ENCODE measurements around the gene SAPCD1.

GRCh38 chr6:31775184-31775583 is 12.7 kb downstream of the SAPCD1 start:
- TF ChIP-seq ATF1 (CRISPR knock-in tag; IDR thresholded peaks at IDR 0.05): no peak
- TF ChIP-seq CTCF (IDR thresholded peaks at IDR 0.05): no peak
- TF ChIP-seq HMGXB4 (CRISPR knock-in tag; IDR thresholded peaks at IDR 0.05): no peak
- no peak for TF ChIP-seq SMAD3 (CRISPR knock-in tag; IDR thresholded peaks at IDR 0.05; ENCODE audit: borderline replicate concordance)
- TF ChIP-seq ATF2 (CRISPR knock-in tag; IDR thresholded peaks at IDR 0.05; ENCODE audit: borderline replicate concordance, low read depth): no peak
- TF ChIP-seq MAX (CRISPR knock-in tag; IDR thresholded peaks at IDR 0.05): no peak
- no peak for TF ChIP-seq NFE2L1 (CRISPR knock-in tag; IDR thresholded peaks at IDR 0.05)
- no peak for TF ChIP-seq AFF4 (CRISPR knock-in tag; IDR thresholded peaks at IDR 0.05; ENCODE audit: borderline replicate concordance)
- no peak for TF ChIP-seq TEAD4 (CRISPR knock-in tag; IDR thresholded peaks at IDR 0.05)
- TF ChIP-seq ARID4B (CRISPR knock-in tag; IDR thresholded peaks at IDR 0.05; ENCODE audit: borderline replicate concordance): no peak
- TF ChIP-seq ATF3 (CRISPR knock-in tag; conservative IDR thresholded peaks at IDR 0.05): no peak
- no peak for TF ChIP-seq ELF4 (CRISPR knock-in tag; IDR thresholded peaks at IDR 0.05; ENCODE audit: low read depth)
